WTC11 (cell line): ENCODE measurements around the gene PDLIM4. TPM values are rescaled to one million over a fixed set of nuclear protein-coding genes. Genes with fewer than 3 reads are reported as not detected.

Source experiments
- ATAC-seq: fragments of 200-7000 bp; cut with Tn5 transposase; 2 replicates; pipeline ENCODE4 v1.10.0; 2021; ENCODE audit warnings: mild to moderate bottlenecking, moderate library complexity
- CTCF ChIA-PET: fragments of 300-600 bp; sonication (Branson Sonifier 250); formaldehyde crosslinking; loops from one replicate; lab custom pipeline; 2021; ENCODE audit warnings: antibody characterized with exemption; lab: Charles Lee
- POLR2A ChIA-PET: fragments of 350-600 bp; sonication (Branson Sonifier 250); formaldehyde crosslinking; loops from one replicate; lab custom pipeline; 2021; ENCODE audit warnings: antibody characterized with exemption; lab: Charles Lee
- DNase-seq: peaks from one replicate; pipeline ENCODE4 v3.0.0; 2021; ENCODE audit warnings: low spot score
- H3K27ac Mint-ChIP-seq: 2 replicates; pipeline ENCODE4 v1.8.0; 2021; ENCODE audit warnings: mixed read lengths
- H3K27me3 Mint-ChIP-seq: 2 replicates; pipeline ENCODE4 v1.8.0; 2021; ENCODE audit warnings: low read depth, mild to moderate bottlenecking, moderate library complexity, mixed read lengths
- H3K36me3 Mint-ChIP-seq: 2 replicates; pipeline ENCODE4 v1.8.0; 2021; ENCODE audit warnings: mixed read lengths
- H3K4me1 Mint-ChIP-seq: 2 replicates; pipeline ENCODE4 v1.8.0; 2022; ENCODE audit warnings: mixed read lengths
- H3K4me3 Mint-ChIP-seq: 2 replicates; pipeline ENCODE4 v1.8.0; 2021; ENCODE audit warnings: mild to moderate bottlenecking, moderate library complexity, mixed read lengths
- H3K9me3 Mint-ChIP-seq: 2 replicates; pipeline ENCODE4 v1.8.0; 2021; ENCODE audit warnings: mixed read lengths
- E2F4 ChIP-seq: sonication (generic); formaldehyde crosslinking; IDR thresholded peaks from 2 replicates; pipeline ENCODE4 v1.8.1; 2022; ENCODE audit warnings: low read depth, mild to moderate bottlenecking, moderate library complexity, missing genetic modification reagents, borderline replicate concordance
- EMX1 ChIP-seq: fragments of 250-450 bp; sonication (Bioruptor Pico); IDR thresholded peaks from 2 replicates; pipeline ENCODE4 v1.8.0; 2021; ENCODE audit warnings: mild to moderate bottlenecking
- FOXK1 ChIP-seq: sonication (generic); formaldehyde crosslinking; IDR thresholded peaks from 2 replicates; pipeline ENCODE4 v1.8.0; 2022; ENCODE audit warnings: mild to moderate bottlenecking, moderate library complexity, missing genetic modification reagents
- FOXP1 ChIP-seq: sonication (generic); formaldehyde crosslinking; IDR thresholded peaks from 2 replicates; pipeline ENCODE4 v1.8.0; 2022; ENCODE audit warnings: missing genetic modification reagents, mild to moderate bottlenecking, moderate library complexity, borderline replicate concordance
- GTF2I ChIP-seq: fragments of 250-450 bp; sonication (Bioruptor Pico); conservative IDR thresholded peaks from 2 replicates; pipeline ENCODE4 v1.4.0; 2021; ENCODE audit warnings: mild to moderate bottlenecking
- MAX ChIP-seq: sonication (generic); formaldehyde crosslinking; IDR thresholded peaks from 2 replicates; pipeline ENCODE4 v1.8.0; 2022; ENCODE audit warnings: mild to moderate bottlenecking, missing genetic modification reagents
- MLX ChIP-seq: sonication (generic); formaldehyde crosslinking; IDR thresholded peaks from 2 replicates; pipeline ENCODE4 v1.8.1; 2023; ENCODE audit warnings: mild to moderate bottlenecking, missing genetic modification reagents, moderate library complexity
- NFE2L1 ChIP-seq: sonication (generic); formaldehyde crosslinking; IDR thresholded peaks from 2 replicates; pipeline ENCODE4 v1.8.1; 2023; ENCODE audit warnings: missing genetic modification reagents
- NR2C2 ChIP-seq: sonication (generic); formaldehyde crosslinking; IDR thresholded peaks from 2 replicates; pipeline ENCODE4 v1.8.0; 2022; ENCODE audit warnings: mild to moderate bottlenecking, missing genetic modification reagents
- NR3C1 ChIP-seq: sonication (generic); formaldehyde crosslinking; conservative IDR thresholded peaks from 2 replicates; pipeline ENCODE4 v1.8.1; 2023; ENCODE audit warnings: low read depth, mild to moderate bottlenecking, missing genetic modification reagents
- PREB ChIP-seq: sonication (generic); formaldehyde crosslinking; IDR thresholded peaks from 2 replicates; pipeline ENCODE4 v1.8.1; 2022; ENCODE audit warnings: mild to moderate bottlenecking, missing genetic modification reagents, moderate library complexity, borderline replicate concordance
- RORB ChIP-seq: fragments of 250-450 bp; sonication (Bioruptor Pico); IDR thresholded peaks from 2 replicates; pipeline ENCODE4 v1.9.0; 2021; ENCODE audit warnings: mild to moderate bottlenecking
- SMAD3 ChIP-seq: sonication (generic); formaldehyde crosslinking; IDR thresholded peaks from 2 replicates; pipeline ENCODE4 v1.8.0; 2022; ENCODE audit warnings: missing genetic modification reagents, mild to moderate bottlenecking, borderline replicate concordance
- SOX15 ChIP-seq: fragments of 250-450 bp; sonication (Bioruptor Pico); IDR thresholded peaks from 2 replicates; pipeline ENCODE4 v1.9.0; 2021; ENCODE audit warnings: mild to moderate bottlenecking
- TCF7 ChIP-seq: sonication (generic); formaldehyde crosslinking; IDR thresholded peaks from 2 replicates; pipeline ENCODE4 v1.8.0; 2022; ENCODE audit warnings: mild to moderate bottlenecking, low read depth, missing genetic modification reagents, moderate library complexity
- ZBTB21 ChIP-seq: sonication (generic); formaldehyde crosslinking; IDR thresholded peaks from 2 replicates; pipeline ENCODE4 v1.8.1; 2023; ENCODE audit warnings: mild to moderate bottlenecking, missing genetic modification reagents, borderline replicate concordance
- ZBTB43 ChIP-seq: sonication (generic); formaldehyde crosslinking; IDR thresholded peaks from 2 replicates; pipeline ENCODE4 v1.8.1; 2023; ENCODE audit warnings: mild to moderate bottlenecking, missing genetic modification reagents
- ZNF219 ChIP-seq: sonication (generic); formaldehyde crosslinking; IDR thresholded peaks from 2 replicates; pipeline ENCODE4 v1.8.0; 2023; ENCODE audit warnings: missing genetic modification reagents, mild to moderate bottlenecking, borderline replicate concordance
- ZNF396 ChIP-seq: fragments of 250-450 bp; sonication (Bioruptor Pico); IDR thresholded peaks from 2 replicates; pipeline ENCODE4 v1.8.0; 2021; ENCODE audit warnings: mild to moderate bottlenecking, moderate library complexity, borderline replicate concordance
- ZNF532 ChIP-seq: fragments of 250-450 bp; sonication (Bioruptor Pico); IDR thresholded peaks from 2 replicates; pipeline ENCODE4 v1.9.0; 2021; ENCODE audit warnings: mild to moderate bottlenecking, borderline replicate concordance
- total RNA-seq: library from RNA; stranded (reverse); gene quantifications from 3 replicates; pipeline ENCODE4 v1.2.3, GENCODE V29; 2021
- TF ChIP-seq, protein P1 (sequence below): fragments of 250-450 bp; sonication (Bioruptor Pico); IDR thresholded peaks from 2 replicates; pipeline ENCODE4 v2.1.2; 2022; ENCODE audit warnings: mild to moderate bottlenecking, moderate library complexity

Gene PDLIM4
- total RNA-seq, 1 experiment from 2014 or later: 11.4 TPM

DNA sequence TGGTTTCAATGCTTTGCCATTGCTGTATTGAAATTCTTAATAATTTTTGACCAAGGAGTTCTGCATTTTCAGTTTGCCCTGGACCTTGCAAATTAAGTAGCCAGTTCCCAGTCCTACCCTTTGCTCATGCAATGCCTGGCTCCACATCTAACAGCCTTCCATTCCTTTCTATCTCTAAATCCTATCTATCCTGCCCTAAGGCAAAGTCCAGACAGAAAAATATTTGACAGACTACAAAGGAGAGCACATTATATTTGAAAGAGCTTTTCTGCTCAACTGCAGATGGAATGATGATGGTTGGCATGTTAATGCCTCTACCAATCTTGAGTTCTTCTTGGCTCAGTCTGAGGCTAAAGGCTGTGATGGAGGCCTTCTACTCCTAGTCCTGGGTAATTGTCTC, 52.2 kb downstream of the PDLIM4 start (continued):
- TF ChIP-seq PREB (CRISPR knock-in tag): no peak
- TF ChIP-seq, all 79 proteins: peak for 0

DNA sequence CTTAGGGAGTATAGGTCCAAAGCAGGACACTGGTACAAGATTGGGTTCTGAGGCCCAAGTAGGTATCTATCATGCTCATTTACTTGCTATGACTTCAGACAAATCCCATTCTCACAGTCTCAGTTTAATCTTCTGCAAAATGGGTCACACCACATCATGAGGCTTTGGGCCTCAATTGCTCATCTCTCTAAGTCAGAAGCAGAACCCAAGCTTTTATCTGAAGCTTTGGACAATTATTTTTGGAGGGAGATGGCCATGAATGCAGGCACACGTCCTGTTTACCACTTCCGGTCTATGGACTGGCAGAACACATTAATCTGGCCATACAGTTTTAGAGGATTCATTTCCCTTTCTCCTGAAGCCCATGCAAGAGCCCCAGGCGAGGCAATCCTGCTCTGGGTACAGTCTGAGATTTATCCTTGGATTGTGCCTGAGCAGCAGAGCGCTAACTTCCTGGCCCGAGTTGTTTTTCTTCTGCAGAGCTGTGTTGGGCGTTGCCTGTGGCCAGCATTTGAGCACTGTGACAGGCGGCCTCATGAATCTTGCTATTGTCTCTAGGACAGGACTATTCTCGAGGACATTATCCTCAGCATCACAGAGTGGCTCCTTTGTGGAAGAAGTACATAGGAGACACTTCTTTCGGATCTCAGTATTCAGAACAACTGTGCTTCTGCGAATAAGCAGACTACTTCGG, 52.8 kb downstream of the PDLIM4 start:
- ATAC-seq (no peak), DNase-seq (no peak)
- ChIA-PET CTCF (interaction anchor here (0.8 to 1.8 kb wide), 2 partner anchors 16 to 17 kb away, joined by 4 read pairs; partner anchors contain the start of gene SLC22A4), POLR2A (no interaction called here)
- no peak for TF ChIP-seq GTF2I (CRISPR knock-in tag)
- no peak for TF ChIP-seq NFE2L1
- TF ChIP-seq FOXP1 (CRISPR knock-in tag): no peak
- TF ChIP-seq NR2C2 (CRISPR knock-in tag): no peak
- no peak for TF ChIP-seq NR3C1 (CRISPR knock-in tag)
- no peak for TF ChIP-seq RORB (CRISPR knock-in tag)
- no peak for TF ChIP-seq ZBTB43 (CRISPR knock-in tag)
- no peak for TF ChIP-seq E2F4 (CRISPR knock-in tag)
- TF ChIP-seq, protein P1, sequence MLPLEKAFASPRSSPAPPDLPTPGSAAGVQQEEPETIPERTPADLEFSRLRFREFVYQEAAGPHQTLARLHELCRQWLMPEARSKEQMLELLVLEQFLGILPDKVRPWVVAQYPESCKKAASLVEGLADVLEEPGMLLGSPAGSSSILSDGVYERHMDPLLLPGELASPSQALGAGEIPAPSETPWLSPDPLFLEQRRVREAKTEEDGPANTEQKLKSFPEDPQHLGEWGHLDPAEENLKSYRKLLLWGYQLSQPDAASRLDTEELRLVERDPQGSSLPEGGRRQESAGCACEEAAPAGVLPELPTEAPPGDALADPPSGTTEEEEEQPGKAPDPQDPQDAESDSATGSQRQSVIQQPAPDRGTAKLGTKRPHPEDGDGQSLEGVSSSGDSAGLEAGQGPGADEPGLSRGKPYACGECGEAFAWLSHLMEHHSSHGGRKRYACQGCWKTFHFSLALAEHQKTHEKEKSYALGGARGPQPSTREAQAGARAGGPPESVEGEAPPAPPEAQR: no peak
- Mint-ChIP-seq H3K9me3 (peaks cover 9% of the 10 kb centered on the region), H3K27me3 (no peaks in the 10 kb centered on the region; the same call in 1 of the 2 replicates), H3K4me1 (no peaks in the 10 kb centered on the region), H3K27ac (no peak overlapping the region), H3K36me3 (no peaks in the 10 kb centered on the region), H3K4me3 (no peak overlapping the region)

GRCh38 chr5:132313366-132313765, 55.9 kb downstream of the PDLIM4 start:
- no peak for ATAC-seq
- H3K27ac Mint-ChIP-seq: no peak overlapping the region
- no peaks in the 10 kb centered on the region for H3K36me3 Mint-ChIP-seq
- ChIA-PET CTCF (no interaction called here), POLR2A (no interaction called here)
- H3K27me3 Mint-ChIP-seq: no peaks in the 10 kb centered on the region
- H3K4me3 Mint-ChIP-seq: no peak overlapping the region
- no peaks in the 10 kb centered on the region for H3K9me3 Mint-ChIP-seq
- H3K4me1 Mint-ChIP-seq: no peaks in the 10 kb centered on the region
- DNase-seq: no peak
- TF ChIP-seq ZBTB21 (CRISPR knock-in tag): no peak
- TF ChIP-seq ZNF219 (CRISPR knock-in tag): no peak
- no peak for TF ChIP-seq ZNF532
- no peak for TF ChIP-seq MLX (CRISPR knock-in tag)
- no peak for TF ChIP-seq FOXK1
- TF ChIP-seq SMAD3: no peak
- no peak for TF ChIP-seq TCF7 (CRISPR knock-in tag)
- no peak for TF ChIP-seq ZBTB43 (CRISPR knock-in tag)
- no peak for TF ChIP-seq SOX15 (CRISPR knock-in tag)
- no peak for TF ChIP-seq EMX1
- no peak for TF ChIP-seq MAX (CRISPR knock-in tag)
- TF ChIP-seq ZNF396 (CRISPR knock-in tag): no peak
